Right lung (tissue), 5 donors: ENCODE measurements around the gene KRT4. TPM values are rescaled to one million over a fixed set of nuclear protein-coding genes. Genes with fewer than 3 reads are reported as not detected.

Source experiments
- DNase-seq, 2 donors: peaks; one replicate each; pipeline ENCODE4 v3.0.0-alpha.2; 2013
- polyA plus RNA-seq, 5 donors: library from polyadenylated mRNA; unstranded; fragments of 120-200 nt; gene quantifications; one replicate each; pipeline versions ENCODE4 v1.2.1 to v1.2.3, GENCODE V29; 2013; ENCODE audit warnings: inconsistent platforms in 1 of 5, low replicate concordance in 1 of 5; ENCODE audit not compliant: insufficient read length in 5 of 5, insufficient read depth in 1 of 5

Gene KRT4
- polyA plus RNA-seq, 5 donors: 1.3 to 6.2 (median 2.8) TPM

GRCh38 chr12:52837413-52837741 lies 23.5 kb upstream of the KRT4 start:
- no peak for DNase-seq

GRCh38 chr12:52836491-52837412 lies 22.8 kb upstream of the KRT4 start:
- DNase-seq: no peak

- DNase-seq: no peak
Observed at GRCh38 chr12:52836042-52836466, 22.1 kb upstream of the KRT4 start.

GRCh38 chr12:52835271-52836041 lies 21.5 kb upstream of the KRT4 start:
- no peak for DNase-seq

- DNase-seq: no peak
Observed at GRCh38 chr12:52834727-52835001, 20.7 kb upstream of the KRT4 start.

- DNase-seq: no peak
Observed at GRCh38 chr12:52833922-52834726, 20.2 kb upstream of the KRT4 start, which contains the start of gene KRT79. KRT79 (minus strand) TSS chr12:52834311; CDS start chr12:52834260, 51 bp downstream.

- DNase-seq: no peak
Observed at GRCh38 chr12:52832985-52833905, 19.3 kb upstream of the KRT4 start.

GRCh38 chr12:52832451-52832850 lies 18.5 kb upstream of the KRT4 start:
- DNase-seq: no peak

- DNase-seq: no peak
Observed at GRCh38 chr12:52831251-52831650, 17.3 kb upstream of the KRT4 start.

- DNase-seq: no peak
Observed at GRCh38 chr12:52829986-52830770, 16.3 kb upstream of the KRT4 start.

- no peak for DNase-seq
Observed at GRCh38 chr12:52828591-52829021, 14.7 kb upstream of the KRT4 start.

GRCh38 chr12:52828156-52828555 lies 14.2 kb upstream of the KRT4 start:
- no peak for DNase-seq

- DNase-seq: no peak
Observed at GRCh38 chr12:52827499-52828090, 13.7 kb upstream of the KRT4 start.

GRCh38 chr12:52826611-52827498 lies 12.9 kb upstream of the KRT4 start:
- no peak for DNase-seq

- DNase-seq: no peak
Observed at GRCh38 chr12:52825961-52826360, 12.0 kb upstream of the KRT4 start.

- no peak for DNase-seq
Observed at GRCh38 chr12:52824741-52825410, 11.0 kb upstream of the KRT4 start.

- no peak for DNase-seq
Observed at GRCh38 chr12:52823761-52824450, 10.0 kb upstream of the KRT4 start.
